ENCODE measurements around the gene DMBX1. TPM values are rescaled to one million over a fixed set of nuclear protein-coding genes. Genes with fewer than 3 reads are reported as not detected.

Gene DMBX1
- total and polyA plus RNA-seq, 2 of the 13 experiments (the other 11 are each of a cell fraction or from before 2014, with no cell fraction given), result not detected

DNA sequence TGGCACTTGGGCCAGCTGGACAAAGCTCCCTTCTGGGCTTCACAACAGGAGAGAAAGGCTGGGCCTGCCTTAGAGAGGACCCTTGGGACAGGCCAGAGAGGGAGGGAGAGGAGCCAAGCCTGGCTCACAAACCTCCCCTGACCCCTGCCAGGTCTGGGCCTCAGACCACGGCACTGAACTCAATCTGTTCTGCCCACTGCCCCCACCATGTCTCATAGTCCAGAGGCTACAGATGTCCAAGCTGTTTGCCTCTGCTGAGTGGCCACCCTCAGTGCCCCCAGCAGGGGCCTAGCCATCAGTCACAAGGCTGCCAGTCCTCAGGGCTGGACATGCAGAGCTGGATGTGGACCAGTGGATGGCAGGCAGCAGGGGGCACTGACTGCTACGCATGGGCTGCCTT is 13.0 kb upstream of the DMBX1 start:
- ATAC-seq (peak; percentile 34), DNase-seq (ENCODE audit: low spot score) (no peak), FAIRE-seq (no peak)
- ChIA-PET POLR2A (no interaction called here), CTCF (ENCODE audit: low intra/inter-chr PET ratio, low total read pairs) (interaction anchor here (1.6 to 3.9 kb wide), 2 partner anchors 51 to 58 kb away, joined by 11 to 51 read pairs; a partner anchor contains a TSS)
- no peaks in the 10 kb centered on the region for H3K9me3 ChIP-seq (ENCODE audit: low read length)
- intact Hi-C loops (cut with micrococcal nuclease; ENCODE audit: unreplicated experiment) (loop anchor here (1.0 kb wide), 1 partner anchor 52 kb away; no protein-coding TSS in a partner anchor), in situ Hi-C loops (cut with HindIII; ENCODE audit: extremely low pct_ligation_motif_present, low pct_unique_long_range_greater_than_20kb) (loop anchor here (5.0 kb wide), 1 partner anchor 51 kb away; no protein-coding TSS in a partner anchor)
- no peaks in the 10 kb centered on the region for H4K20me1 ChIP-seq (ENCODE audit: insufficient read depth, low read length)
- H3K79me2 ChIP-seq (ENCODE audit: insufficient read depth, low read length), result no peaks in the 10 kb centered on the region
- no peaks in the 10 kb centered on the region for H3K36me3 ChIP-seq (replicated peaks in 1 of 2; ENCODE audit: control insufficient read depth in 1 of 2, insufficient read depth in 2 of 2, low read length in 2 of 2)
- H3K4me3 ChIP-seq (replicated peaks in 1 of 3; ENCODE audit: insufficient read depth in 1 of 3, low read depth in 2 of 3, low read length in 3 of 3), result no peak overlapping the region
- no peak overlapping the region for H3K9ac ChIP-seq (ENCODE audit: insufficient read depth, low read depth, low read length)
- no peak overlapping the region for H3K4me2 ChIP-seq (ENCODE audit: low read depth, low read length)
- no TSS peak for BruUV-seq (replicated peaks)
- WGBS (ENCODE audit: low lambda C conversion rate), result 0% methylated on average over 1 of the region's 2 CpGs
- H3K4me1 ChIP-seq (ENCODE audit: insufficient read depth, low read length), result peaks cover 27% of the 10 kb centered on the region; the same call in 1 of the 2 replicates
- H3K27me3 ChIP-seq (ENCODE audit: control insufficient read depth in 1 of 2, insufficient read depth in 2 of 2, low read length in 2 of 2), result peaks cover 3 to 32% of the 10 kb centered on the region in 2 experiments; a peak in 4 of 5 replicates
- H2AFZ ChIP-seq (ENCODE audit: low read length), result no peak overlapping the region
- no peak overlapping the region for H3K27ac ChIP-seq (ENCODE audit: extremely low read length, insufficient read depth, low read length)
- TF ChIP-seq ZNF644 (CRISPR knock-in tag; IDR thresholded peaks at IDR 0.05; ENCODE audit: low read depth) (no peak), RBM22 (optimal IDR thresholded peaks at IDR 0.05; ENCODE audit: low read length) (no peak), TBL1XR1 (IDR thresholded peaks at IDR 0.05; ENCODE audit: borderline replicate concordance, low read length, partially characterized antibody) (no peak), SIX1 (CRISPR knock-in tag; IDR thresholded peaks at IDR 0.05; ENCODE audit: borderline replicate concordance) (no peak), HNRNPL (IDR thresholded peaks at IDR 0.05; ENCODE audit: low read depth, low read length) (no peak), ZNF562 (CRISPR knock-in tag; IDR thresholded peaks at IDR 0.05; ENCODE audit: borderline replicate concordance) (no peak), ATM (IDR thresholded peaks at IDR 0.05; ENCODE audit: borderline replicate concordance) (no peak), NR3C1 (CRISPR knock-in tag; IDR thresholded peaks at IDR 0.05) (no peak)
- TF ChIP-seq, protein P1, sequence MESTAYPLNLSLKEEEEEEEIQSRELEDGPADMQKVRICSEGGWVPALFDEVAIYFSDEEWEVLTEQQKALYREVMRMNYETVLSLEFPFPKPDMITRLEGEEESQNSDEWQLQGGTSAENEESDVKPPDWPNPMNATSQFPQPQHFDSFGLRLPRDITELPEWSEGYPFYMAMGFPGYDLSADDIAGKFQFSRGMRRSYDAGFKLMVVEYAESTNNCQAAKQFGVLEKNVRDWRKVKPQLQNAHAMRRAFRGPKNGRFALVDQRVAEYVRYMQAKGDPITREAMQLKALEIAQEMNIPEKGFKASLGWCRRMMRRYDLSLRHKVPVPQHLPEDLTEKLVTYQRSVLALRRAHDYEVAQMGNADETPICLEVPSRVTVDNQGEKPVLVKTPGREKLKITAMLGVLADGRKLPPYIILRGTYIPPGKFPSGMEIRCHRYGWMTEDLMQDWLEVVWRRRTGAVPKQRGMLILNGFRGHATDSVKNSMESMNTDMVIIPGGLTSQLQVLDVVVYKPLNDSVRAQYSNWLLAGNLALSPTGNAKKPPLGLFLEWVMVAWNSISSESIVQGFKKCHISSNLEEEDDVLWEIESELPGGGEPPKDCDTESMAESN (CRISPR knock-in tag; conservative IDR thresholded peaks at IDR 0.05), result no peak
- TF ChIP-seq, protein P2, sequence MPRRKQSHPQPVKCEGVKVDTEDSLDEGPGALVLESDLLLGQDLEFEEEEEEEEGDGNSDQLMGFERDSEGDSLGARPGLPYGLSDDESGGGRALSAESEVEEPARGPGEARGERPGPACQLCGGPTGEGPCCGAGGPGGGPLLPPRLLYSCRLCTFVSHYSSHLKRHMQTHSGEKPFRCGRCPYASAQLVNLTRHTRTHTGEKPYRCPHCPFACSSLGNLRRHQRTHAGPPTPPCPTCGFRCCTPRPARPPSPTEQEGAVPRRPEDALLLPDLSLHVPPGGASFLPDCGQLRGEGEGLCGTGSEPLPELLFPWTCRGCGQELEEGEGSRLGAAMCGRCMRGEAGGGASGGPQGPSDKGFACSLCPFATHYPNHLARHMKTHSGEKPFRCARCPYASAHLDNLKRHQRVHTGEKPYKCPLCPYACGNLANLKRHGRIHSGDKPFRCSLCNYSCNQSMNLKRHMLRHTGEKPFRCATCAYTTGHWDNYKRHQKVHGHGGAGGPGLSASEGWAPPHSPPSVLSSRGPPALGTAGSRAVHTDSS (CRISPR knock-in tag; conservative IDR thresholded peaks at IDR 0.05), result no peak
- TF ChIP-seq, protein P3, sequence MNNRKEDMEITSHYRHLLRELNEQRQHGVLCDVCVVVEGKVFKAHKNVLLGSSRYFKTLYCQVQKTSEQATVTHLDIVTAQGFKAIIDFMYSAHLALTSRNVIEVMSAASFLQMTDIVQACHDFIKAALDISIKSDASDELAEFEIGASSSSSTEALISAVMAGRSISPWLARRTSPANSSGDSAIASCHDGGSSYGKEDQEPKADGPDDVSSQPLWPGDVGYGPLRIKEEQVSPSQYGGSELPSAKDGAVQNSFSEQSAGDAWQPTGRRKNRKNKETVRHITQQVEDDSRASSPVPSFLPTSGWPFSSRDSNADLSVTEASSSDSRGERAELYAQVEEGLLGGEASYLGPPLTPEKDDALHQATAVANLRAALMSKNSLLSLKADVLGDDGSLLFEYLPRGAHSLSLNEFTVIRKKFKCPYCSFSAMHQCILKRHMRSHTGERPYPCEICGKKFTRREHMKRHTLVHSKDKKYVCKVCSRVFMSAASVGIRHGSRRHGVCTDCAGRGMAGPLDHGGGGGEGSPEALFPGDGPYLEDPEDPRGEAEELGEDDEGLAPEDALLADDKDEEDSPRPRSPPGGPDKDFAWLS (CRISPR knock-in tag; IDR thresholded peaks at IDR 0.05; ENCODE audit: borderline replicate concordance), result no peak
- TF ChIP-seq, protein P4, sequence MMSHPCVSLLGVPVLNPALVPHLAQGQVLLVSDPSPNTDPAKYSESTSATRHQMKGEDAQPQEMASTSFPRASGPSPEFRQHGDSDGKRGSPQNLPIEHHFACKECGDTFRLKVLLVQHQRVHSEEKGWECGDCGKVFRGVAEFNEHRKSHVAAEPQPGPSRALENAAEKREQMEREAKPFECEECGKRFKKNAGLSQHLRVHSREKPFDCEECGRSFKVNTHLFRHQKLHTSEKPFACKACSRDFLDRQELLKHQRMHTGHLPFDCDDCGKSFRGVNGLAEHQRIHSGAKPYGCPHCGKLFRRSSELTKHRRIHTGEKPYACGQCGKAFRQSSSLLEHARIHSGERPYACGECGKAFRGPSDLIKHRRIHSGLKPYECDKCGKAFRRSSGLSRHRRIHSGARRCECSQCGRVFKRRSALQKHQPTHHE (CRISPR knock-in tag; IDR thresholded peaks at IDR 0.05; ENCODE audit: borderline replicate concordance), result no peak
- TF ChIP-seq, protein P5, sequence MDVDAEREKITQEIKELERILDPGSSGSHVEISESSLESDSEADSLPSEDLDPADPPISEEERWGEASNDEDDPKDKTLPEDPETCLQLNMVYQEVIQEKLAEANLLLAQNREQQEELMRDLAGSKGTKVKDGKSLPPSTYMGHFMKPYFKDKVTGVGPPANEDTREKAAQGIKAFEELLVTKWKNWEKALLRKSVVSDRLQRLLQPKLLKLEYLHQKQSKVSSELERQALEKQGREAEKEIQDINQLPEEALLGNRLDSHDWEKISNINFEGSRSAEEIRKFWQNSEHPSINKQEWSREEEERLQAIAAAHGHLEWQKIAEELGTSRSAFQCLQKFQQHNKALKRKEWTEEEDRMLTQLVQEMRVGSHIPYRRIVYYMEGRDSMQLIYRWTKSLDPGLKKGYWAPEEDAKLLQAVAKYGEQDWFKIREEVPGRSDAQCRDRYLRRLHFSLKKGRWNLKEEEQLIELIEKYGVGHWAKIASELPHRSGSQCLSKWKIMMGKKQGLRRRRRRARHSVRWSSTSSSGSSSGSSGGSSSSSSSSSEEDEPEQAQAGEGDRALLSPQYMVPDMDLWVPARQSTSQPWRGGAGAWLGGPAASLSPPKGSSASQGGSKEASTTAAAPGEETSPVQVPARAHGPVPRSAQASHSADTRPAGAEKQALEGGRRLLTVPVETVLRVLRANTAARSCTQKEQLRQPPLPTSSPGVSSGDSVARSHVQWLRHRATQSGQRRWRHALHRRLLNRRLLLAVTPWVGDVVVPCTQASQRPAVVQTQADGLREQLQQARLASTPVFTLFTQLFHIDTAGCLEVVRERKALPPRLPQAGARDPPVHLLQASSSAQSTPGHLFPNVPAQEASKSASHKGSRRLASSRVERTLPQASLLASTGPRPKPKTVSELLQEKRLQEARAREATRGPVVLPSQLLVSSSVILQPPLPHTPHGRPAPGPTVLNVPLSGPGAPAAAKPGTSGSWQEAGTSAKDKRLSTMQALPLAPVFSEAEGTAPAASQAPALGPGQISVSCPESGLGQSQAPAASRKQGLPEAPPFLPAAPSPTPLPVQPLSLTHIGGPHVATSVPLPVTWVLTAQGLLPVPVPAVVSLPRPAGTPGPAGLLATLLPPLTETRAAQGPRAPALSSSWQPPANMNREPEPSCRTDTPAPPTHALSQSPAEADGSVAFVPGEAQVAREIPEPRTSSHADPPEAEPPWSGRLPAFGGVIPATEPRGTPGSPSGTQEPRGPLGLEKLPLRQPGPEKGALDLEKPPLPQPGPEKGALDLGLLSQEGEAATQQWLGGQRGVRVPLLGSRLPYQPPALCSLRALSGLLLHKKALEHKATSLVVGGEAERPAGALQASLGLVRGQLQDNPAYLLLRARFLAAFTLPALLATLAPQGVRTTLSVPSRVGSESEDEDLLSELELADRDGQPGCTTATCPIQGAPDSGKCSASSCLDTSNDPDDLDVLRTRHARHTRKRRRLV (CRISPR knock-in tag; IDR thresholded peaks at IDR 0.05), result no peak
